GM23338 (cell line): ENCODE results near the gene USP6NL. TPM values are rescaled to one million over a fixed set of nuclear protein-coding genes. Genes with fewer than 3 reads are reported as not detected.

Experiments used
- ATAC-seq: fragments of 200-7000 bp; cut with Tn5 transposase; 3 replicates; pipeline ENCODE4 v1.9.1; 2020
- DNase-seq: peaks from one replicate; pipeline ENCODE4 v3.0.0-alpha.2; 2015; ENCODE audit warnings: low spot score
- H2AFZ ChIP-seq: fragments of 200-600 bp; sonication (generic); 2 replicates; pipeline ENCODE4 v1.8.0; 2016; ENCODE audit warnings: antibody characterized with exemption, mild to moderate bottlenecking, moderate library complexity
- H3F3A ChIP-seq: fragments of 200-600 bp; sonication (generic); replicated peaks from 2 replicates; pipeline ENCODE4 v1.8.0; 2017; ENCODE audit warnings: antibody characterized with exemption, mixed run types, low read depth
- H3K27ac ChIP-seq: fragments of 200-600 bp; sonication (generic); 2 replicates; pipeline ENCODE4 v1.6.1; 2016; ENCODE audit warnings: low read depth
- H3K27me3 ChIP-seq: fragments of 200-600 bp; sonication (generic); 2 replicates; pipeline ENCODE4 v1.8.0; 2016; ENCODE audit warnings: mild to moderate bottlenecking, mixed run types, moderate library complexity; ENCODE audit not compliant: insufficient read depth
- H3K36me3 ChIP-seq: fragments of 200-600 bp; sonication (generic); 2 replicates; pipeline ENCODE4 v1.8.0; 2016; ENCODE audit warnings: mild to moderate bottlenecking; ENCODE audit not compliant: insufficient read depth
- H3K4me1 ChIP-seq: fragments of 200-600 bp; sonication (generic); 2 replicates; pipeline ENCODE4 v1.8.0; 2016; ENCODE audit warnings: mild to moderate bottlenecking, moderate library complexity; ENCODE audit not compliant: insufficient read depth
- H3K4me2 ChIP-seq: fragments of 200-600 bp; sonication (generic); 2 replicates; pipeline ENCODE4 v1.7.1; 2017; ENCODE audit warnings: mixed run types
- H3K4me3 ChIP-seq: fragments of 200-600 bp; sonication (generic); 2 replicates; pipeline ENCODE4 v1.6.1; 2016; ENCODE audit warnings: mixed run types
- H3K79me2 ChIP-seq: fragments of 200-600 bp; sonication (generic); replicated peaks from 2 replicates; pipeline ENCODE4 v1.8.0; 2017; ENCODE audit warnings: mild to moderate bottlenecking; ENCODE audit not compliant: insufficient read depth
- H3K9me2 ChIP-seq: fragments of 200-600 bp; sonication (generic); 2 replicates; pipeline ENCODE4 v1.8.0; 2017; ENCODE audit not compliant: insufficient read depth
- H4K20me1 ChIP-seq: fragments of 200-600 bp; sonication (generic); replicated peaks from 2 replicates; pipeline ENCODE4 v1.8.0; 2017; ENCODE audit warnings: mild to moderate bottlenecking; ENCODE audit not compliant: insufficient read depth
- H3K27ac Mint-ChIP-seq: 2 replicates; pipeline ENCODE4 v1.8.0; 2020; ENCODE audit warnings: inconsistent platforms, mild to moderate bottlenecking, moderate library complexity, mixed read lengths
- H3K27me3 Mint-ChIP-seq: 3 replicates; pipeline ENCODE4 v1.8.0; 2022; ENCODE audit warnings: low read depth, mild to moderate bottlenecking, moderate library complexity, mixed read lengths, inconsistent platforms; ENCODE audit not compliant: insufficient read depth, poor library complexity
- H3K36me3 Mint-ChIP-seq: 3 replicates; pipeline ENCODE4 v1.8.0; 2021; ENCODE audit warnings: low read depth, mild to moderate bottlenecking, inconsistent platforms, moderate library complexity, mixed read lengths
- H3K4me1 Mint-ChIP-seq: 3 replicates; pipeline ENCODE4 v1.8.0; 2020; ENCODE audit warnings: mild to moderate bottlenecking, inconsistent platforms, mixed read lengths
- H3K4me3 Mint-ChIP-seq: 3 replicates; pipeline ENCODE4 v1.8.0; 2021; ENCODE audit warnings: moderate library complexity, mild to moderate bottlenecking, inconsistent platforms, mixed read lengths
- H3K9me3 Mint-ChIP-seq: 3 replicates; pipeline ENCODE4 v1.8.0; 2020; ENCODE audit warnings: moderate library complexity, mild to moderate bottlenecking, inconsistent platforms, mixed read lengths
- CREB1 ChIP-seq: fragments of 250-450 bp; sonication (Bioruptor Pico); IDR thresholded peaks from 2 replicates; pipeline ENCODE4 v1.5.0; 2020; ENCODE audit warnings: low read depth, mild to moderate bottlenecking, moderate library complexity
- EZH2 ChIP-seq: fragments of 200-600 bp; sonication (generic); IDR thresholded peaks from one replicate; pipeline ENCODE4 v1.8.0; 2017; ENCODE audit warnings: antibody characterized with exemption, mild to moderate bottlenecking, low read depth; ENCODE audit not compliant: unreplicated experiment
- NANOG ChIP-seq: IDR thresholded peaks from 2 replicates; pipeline ENCODE4 v1.6.1; 2016; ENCODE audit warnings: antibody characterized with exemption, borderline replicate concordance
- POLR2AphosphoS5 ChIP-seq: IDR thresholded peaks from 2 replicates; pipeline ENCODE4 v1.6.1; 2016; ENCODE audit warnings: antibody characterized with exemption, low read depth
- STAT1 ChIP-seq: IDR thresholded peaks from one replicate; pipeline ENCODE4 v1.6.1; 2016; ENCODE audit warnings: antibody characterized with exemption; ENCODE audit not compliant: unreplicated experiment
- ZNF114 ChIP-seq: fragments of 250-450 bp; sonication (Bioruptor Pico); IDR thresholded peaks from 2 replicates; pipeline ENCODE4 v1.5.0; 2020; ENCODE audit warnings: mild to moderate bottlenecking, moderate library complexity
- ZNF331 ChIP-seq: fragments of 250-450 bp; sonication (Bioruptor Pico); IDR thresholded peaks from 2 replicates; pipeline ENCODE4 v1.5.0; 2020; ENCODE audit warnings: low read depth, mild to moderate bottlenecking, moderate library complexity
- polyA plus RNA-seq: library from polyadenylated mRNA; unstranded; fragments of >200 nt; fragmentation: Nextera tagmentation; extraction: Ambion mirVana; gene quantifications from 2 replicates; pipeline ENCODE4 v1.2.1, GENCODE V29; 2016
- total RNA-seq: library from RNA; depleted of rRNA; stranded (reverse); fragments of >200 nt; shearing (Covaris generic); gene quantifications from 2 replicates; pipeline ENCODE4 v1.2.3, GENCODE V29; 2014
- TF ChIP-seq, protein P1 (sequence below), 2 experiments: fragments of 200-600 bp in 1 of 2; sonication (generic) in 1 of 2; conservative IDR thresholded peaks; 2 replicates each; pipeline versions ENCODE4 v1.5.1 to v1.6.1; 2016 to 2017; ENCODE audit warnings: antibody characterized with exemption in 2 of 2, low read depth in 2 of 2, mild to moderate bottlenecking in 2 of 2, moderate library complexity in 1 of 2
- TF ChIP-seq, protein P2 (sequence below): IDR thresholded peaks from 2 replicates; pipeline ENCODE4 v1.6.1; 2016; ENCODE audit warnings: antibody characterized with exemption
- TF ChIP-seq, protein P3 (sequence below): IDR thresholded peaks from one replicate; pipeline ENCODE4 v1.6.1; 2018; ENCODE audit warnings: antibody characterized with exemption; ENCODE audit not compliant: unreplicated experiment

USP6NL gene
- total and polyA plus RNA-seq, 2 experiments from 2014 or later = 8.1 to 29.7 TPM

DNA sequence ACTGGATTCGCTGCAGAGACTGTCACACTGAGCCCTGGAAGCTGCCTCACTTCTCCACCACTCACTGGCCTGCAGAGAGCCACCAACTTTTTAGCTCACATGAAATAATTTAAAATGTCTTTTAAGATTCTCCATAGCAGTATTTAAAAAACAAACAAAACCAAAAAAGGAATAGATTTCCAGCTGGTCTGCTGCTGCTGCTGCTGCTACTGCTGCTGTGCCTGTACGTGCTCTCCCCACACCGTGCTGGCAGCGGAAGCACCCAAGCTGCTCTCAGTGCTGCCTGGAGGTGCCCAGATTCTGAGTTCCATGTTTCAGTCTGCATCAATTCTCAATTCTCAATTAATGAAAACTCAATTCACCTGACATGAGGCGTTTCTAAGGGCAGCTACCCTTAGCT is 146.0 kb downstream of the USP6NL start (continued):
- TF ChIP-seq, protein P1, sequence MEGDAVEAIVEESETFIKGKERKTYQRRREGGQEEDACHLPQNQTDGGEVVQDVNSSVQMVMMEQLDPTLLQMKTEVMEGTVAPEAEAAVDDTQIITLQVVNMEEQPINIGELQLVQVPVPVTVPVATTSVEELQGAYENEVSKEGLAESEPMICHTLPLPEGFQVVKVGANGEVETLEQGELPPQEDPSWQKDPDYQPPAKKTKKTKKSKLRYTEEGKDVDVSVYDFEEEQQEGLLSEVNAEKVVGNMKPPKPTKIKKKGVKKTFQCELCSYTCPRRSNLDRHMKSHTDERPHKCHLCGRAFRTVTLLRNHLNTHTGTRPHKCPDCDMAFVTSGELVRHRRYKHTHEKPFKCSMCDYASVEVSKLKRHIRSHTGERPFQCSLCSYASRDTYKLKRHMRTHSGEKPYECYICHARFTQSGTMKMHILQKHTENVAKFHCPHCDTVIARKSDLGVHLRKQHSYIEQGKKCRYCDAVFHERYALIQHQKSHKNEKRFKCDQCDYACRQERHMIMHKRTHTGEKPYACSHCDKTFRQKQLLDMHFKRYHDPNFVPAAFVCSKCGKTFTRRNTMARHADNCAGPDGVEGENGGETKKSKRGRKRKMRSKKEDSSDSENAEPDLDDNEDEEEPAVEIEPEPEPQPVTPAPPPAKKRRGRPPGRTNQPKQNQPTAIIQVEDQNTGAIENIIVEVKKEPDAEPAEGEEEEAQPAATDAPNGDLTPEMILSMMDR (conservative IDR thresholded peaks at IDR 0.05; ENCODE audit: low read depth in 2 of 2) = no peak
- TF ChIP-seq ZNF331 (CRISPR knock-in tag) (no peak), POLR2AphosphoS5 (no peak), CREB1 (no peak)

DNA sequence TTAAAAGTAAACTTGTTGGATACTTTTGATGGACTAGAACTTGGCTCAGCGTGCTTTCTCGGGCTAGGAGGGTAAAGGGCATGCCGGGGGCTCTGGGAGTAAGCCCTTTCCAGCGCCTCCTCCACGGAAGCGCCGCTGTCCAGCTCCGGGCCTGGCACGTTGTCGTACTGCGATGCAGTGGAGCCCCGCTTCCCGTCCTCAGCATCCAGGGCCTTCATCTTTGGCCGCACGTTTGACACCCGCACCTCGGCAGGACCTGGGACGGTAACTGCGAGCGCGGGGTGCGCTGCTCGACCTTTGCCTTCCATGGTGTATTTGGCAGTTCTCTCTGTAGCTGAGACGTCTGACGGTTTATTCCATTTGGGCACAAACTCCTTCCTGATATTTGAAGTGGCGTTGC is 148.3 kb downstream of the USP6NL start:
- Mint-ChIP-seq H3K4me1 (peaks cover 3% of the 10 kb centered on the region; the same call in 2 of the 3 replicates), H3K27ac (no peak overlapping the region), H3K9me3 (no peaks in the 10 kb centered on the region), H3K27me3 (no peaks in the 10 kb centered on the region), H3K36me3 (peaks cover 25% of the 10 kb centered on the region), H3K4me3 (no peak overlapping the region)
- Histone ChIP-seq H3K9me2 (no peaks in the 10 kb centered on the region), H3K79me2 (no peaks in the 10 kb centered on the region), H3K4me2 (no peak overlapping the region), H2AFZ (no peak overlapping the region), H3K27ac (no peak overlapping the region), H3K4me3 (no peak overlapping the region), H3F3A (no peaks in the 10 kb centered on the region), H3K4me1 (peaks cover 1% of the 10 kb centered on the region), H3K27me3 (no peaks in the 10 kb centered on the region), H4K20me1 (no peaks in the 10 kb centered on the region), H3K36me3 (no peaks in the 10 kb centered on the region)
- DNase-seq (no peak), ATAC-seq (no peak)
- TF ChIP-seq ZNF114 (CRISPR knock-in tag) (no peak), POLR2AphosphoS5 (no peak), EZH2 (no peak), NANOG (no peak), STAT1 (no peak)
- TF ChIP-seq, protein P2, sequence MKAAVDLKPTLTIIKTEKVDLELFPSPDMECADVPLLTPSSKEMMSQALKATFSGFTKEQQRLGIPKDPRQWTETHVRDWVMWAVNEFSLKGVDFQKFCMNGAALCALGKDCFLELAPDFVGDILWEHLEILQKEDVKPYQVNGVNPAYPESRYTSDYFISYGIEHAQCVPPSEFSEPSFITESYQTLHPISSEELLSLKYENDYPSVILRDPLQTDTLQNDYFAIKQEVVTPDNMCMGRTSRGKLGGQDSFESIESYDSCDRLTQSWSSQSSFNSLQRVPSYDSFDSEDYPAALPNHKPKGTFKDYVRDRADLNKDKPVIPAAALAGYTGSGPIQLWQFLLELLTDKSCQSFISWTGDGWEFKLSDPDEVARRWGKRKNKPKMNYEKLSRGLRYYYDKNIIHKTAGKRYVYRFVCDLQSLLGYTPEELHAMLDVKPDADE = no peak

DNA sequence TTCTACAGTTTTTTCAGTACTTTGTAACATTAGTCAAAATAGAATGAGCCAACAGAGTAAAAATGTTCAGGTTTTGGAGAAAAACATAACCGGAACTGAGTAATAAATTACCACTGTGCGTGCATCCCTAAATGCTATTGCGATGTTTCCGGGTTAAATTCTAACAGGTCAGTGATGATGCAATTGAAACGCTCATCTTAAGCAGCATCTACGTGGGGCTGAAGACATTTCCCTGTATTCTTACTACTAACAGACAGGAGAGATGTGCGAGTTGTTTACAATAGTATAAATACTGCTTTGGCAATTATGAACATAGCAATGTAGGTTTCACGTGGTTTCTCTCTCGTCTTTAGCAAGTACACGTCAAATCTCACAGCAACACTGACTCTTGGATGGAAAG is 149.4 kb downstream of the USP6NL start:
- no peak for ATAC-seq
- Mint-ChIP-seq H3K4me1 (0 out of 3 replicates have a peak, but pooled peaks cover 2% of the 10 kb centered on the region), H3K9me3 (no peaks in the 10 kb centered on the region), H3K27me3 (no peaks in the 10 kb centered on the region), H3K27ac (peak overlapping the region; percentile 84), H3K36me3 (peaks cover 25% of the 10 kb centered on the region), H3K4me3 (no peak overlapping the region)
- Histone ChIP-seq H2AFZ (no peak overlapping the region), H3F3A (no peaks in the 10 kb centered on the region), H3K36me3 (no peaks in the 10 kb centered on the region), H4K20me1 (no peaks in the 10 kb centered on the region), H3K27ac (no peak overlapping the region), H3K4me1 (no peaks in the 10 kb centered on the region), H3K9me2 (no peaks in the 10 kb centered on the region), H3K4me3 (no peak overlapping the region), H3K4me2 (no peak overlapping the region), H3K79me2 (no peaks in the 10 kb centered on the region), H3K27me3 (no peaks in the 10 kb centered on the region)
- no peak for DNase-seq
- no peak for TF ChIP-seq CREB1
- no peak for TF ChIP-seq STAT1
- TF ChIP-seq, protein P2 = no peak
- TF ChIP-seq, protein P3, sequence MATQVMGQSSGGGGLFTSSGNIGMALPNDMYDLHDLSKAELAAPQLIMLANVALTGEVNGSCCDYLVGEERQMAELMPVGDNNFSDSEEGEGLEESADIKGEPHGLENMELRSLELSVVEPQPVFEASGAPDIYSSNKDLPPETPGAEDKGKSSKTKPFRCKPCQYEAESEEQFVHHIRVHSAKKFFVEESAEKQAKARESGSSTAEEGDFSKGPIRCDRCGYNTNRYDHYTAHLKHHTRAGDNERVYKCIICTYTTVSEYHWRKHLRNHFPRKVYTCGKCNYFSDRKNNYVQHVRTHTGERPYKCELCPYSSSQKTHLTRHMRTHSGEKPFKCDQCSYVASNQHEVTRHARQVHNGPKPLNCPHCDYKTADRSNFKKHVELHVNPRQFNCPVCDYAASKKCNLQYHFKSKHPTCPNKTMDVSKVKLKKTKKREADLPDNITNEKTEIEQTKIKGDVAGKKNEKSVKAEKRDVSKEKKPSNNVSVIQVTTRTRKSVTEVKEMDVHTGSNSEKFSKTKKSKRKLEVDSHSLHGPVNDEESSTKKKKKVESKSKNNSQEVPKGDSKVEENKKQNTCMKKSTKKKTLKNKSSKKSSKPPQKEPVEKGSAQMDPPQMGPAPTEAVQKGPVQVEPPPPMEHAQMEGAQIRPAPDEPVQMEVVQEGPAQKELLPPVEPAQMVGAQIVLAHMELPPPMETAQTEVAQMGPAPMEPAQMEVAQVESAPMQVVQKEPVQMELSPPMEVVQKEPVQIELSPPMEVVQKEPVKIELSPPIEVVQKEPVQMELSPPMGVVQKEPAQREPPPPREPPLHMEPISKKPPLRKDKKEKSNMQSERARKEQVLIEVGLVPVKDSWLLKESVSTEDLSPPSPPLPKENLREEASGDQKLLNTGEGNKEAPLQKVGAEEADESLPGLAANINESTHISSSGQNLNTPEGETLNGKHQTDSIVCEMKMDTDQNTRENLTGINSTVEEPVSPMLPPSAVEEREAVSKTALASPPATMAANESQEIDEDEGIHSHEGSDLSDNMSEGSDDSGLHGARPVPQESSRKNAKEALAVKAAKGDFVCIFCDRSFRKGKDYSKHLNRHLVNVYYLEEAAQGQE = no peak
- TF ChIP-seq POLR2AphosphoS5 = no peak
